ENCODE measurements around the gene DHRS11.

The DHRS11 gene

GRCh38 chr17:36594626-36595401 is 3.1 kb downstream of the DHRS11 start:
- Histone ChIP-seq H3K27me3 (ENCODE audit: control insufficient read depth in 1 of 2, insufficient read depth in 2 of 2, low read length in 2 of 2) (no peaks in the 10 kb centered on the region), H3K4me1 (ENCODE audit: control insufficient read depth, insufficient read depth, low read length) (peaks cover 15% of the 10 kb centered on the region), H3K36me3 (ENCODE audit: control insufficient read depth in 2 of 2, insufficient read depth in 2 of 2, low read length in 2 of 2) (peaks cover 0 to 3% of the 10 kb centered on the region in 2 donors), H3K9ac (ENCODE audit: low read length in 2 of 2) (no peak overlapping the region), H3K4me3 (ENCODE audit: low read length in 2 of 2) (no peak overlapping the region), H3K9me3 (ENCODE audit: control insufficient read depth in 2 of 2, low read length in 2 of 2) (no peaks in the 10 kb centered on the region), H3K27ac (ENCODE audit: low read length) (no peak overlapping the region)

- H3K4me1 ChIP-seq (ENCODE audit: control insufficient read depth, insufficient read depth, low read length) = peaks cover 22% of the 10 kb centered on the region
- H3K9me3 ChIP-seq (ENCODE audit: control insufficient read depth in 2 of 2, low read length in 2 of 2) = no peaks in the 10 kb centered on the region
- no peak overlapping the region for H3K9ac ChIP-seq (ENCODE audit: low read length in 2 of 2)
- H3K27me3 ChIP-seq (ENCODE audit: control insufficient read depth in 1 of 2, insufficient read depth in 2 of 2, low read length in 2 of 2) = no peaks in the 10 kb centered on the region
- peaks cover 0 to 3% of the 10 kb centered on the region in 2 donors for H3K36me3 ChIP-seq (ENCODE audit: control insufficient read depth in 2 of 2, insufficient read depth in 2 of 2, low read length in 2 of 2)
- H3K4me3 ChIP-seq (ENCODE audit: low read length in 2 of 2) = no peak overlapping the region
- H3K27ac ChIP-seq (ENCODE audit: low read length) = no peak overlapping the region
These were observed 5.5 kb downstream of the DHRS11 start for GRCh38 chr17:36597226-36597625.

GRCh38 chr17:36597866-36598777 is 6.4 kb downstream of the DHRS11 start:
- no peak overlapping the region for H3K4me3 ChIP-seq (ENCODE audit: low read length in 2 of 2)
- no peak overlapping the region for H3K9ac ChIP-seq (ENCODE audit: low read length in 2 of 2)
- no peaks in the 10 kb centered on the region for H3K9me3 ChIP-seq (ENCODE audit: control insufficient read depth in 2 of 2, low read length in 2 of 2)
- no peaks in the 10 kb centered on the region for H3K27me3 ChIP-seq (ENCODE audit: control insufficient read depth in 1 of 2, insufficient read depth in 2 of 2, low read length in 2 of 2)
- H3K4me1 ChIP-seq (ENCODE audit: control insufficient read depth, insufficient read depth, low read length) = peaks cover 24% of the 10 kb centered on the region
- peaks cover 0 to 3% of the 10 kb centered on the region in 2 donors for H3K36me3 ChIP-seq (ENCODE audit: control insufficient read depth in 2 of 2, insufficient read depth in 2 of 2, low read length in 2 of 2)
- no peak overlapping the region for H3K27ac ChIP-seq (ENCODE audit: low read length)

GRCh38 chr17:36598951-36599401 is 7.3 kb downstream of the DHRS11 start:
- Histone ChIP-seq H3K27ac (ENCODE audit: low read length) (no peak overlapping the region), H3K36me3 (ENCODE audit: control insufficient read depth in 2 of 2, insufficient read depth in 2 of 2, low read length in 2 of 2) (peaks cover 0 to 3% of the 10 kb centered on the region in 2 donors), H3K4me1 (ENCODE audit: control insufficient read depth, insufficient read depth, low read length) (peaks cover 24% of the 10 kb centered on the region), H3K4me3 (ENCODE audit: low read length in 2 of 2) (no peak overlapping the region), H3K9me3 (ENCODE audit: control insufficient read depth in 2 of 2, low read length in 2 of 2) (no peaks in the 10 kb centered on the region), H3K27me3 (ENCODE audit: control insufficient read depth in 1 of 2, insufficient read depth in 2 of 2, low read length in 2 of 2) (no peaks in the 10 kb centered on the region), H3K9ac (ENCODE audit: low read length in 2 of 2) (no peak overlapping the region)

- H3K9ac ChIP-seq (ENCODE audit: low read length in 2 of 2) = no peak overlapping the region
These were observed 8.0 kb downstream of the DHRS11 start for GRCh38 chr17:36599546-36600250.

GRCh38 chr17:36600465-36600864 is 8.8 kb downstream of the DHRS11 start:
- peak overlapping the region; percentile 76 for H3K27ac ChIP-seq (ENCODE audit: low read length)

More at GRCh38 chr17:36599546-36600250, 8.0 kb downstream of the DHRS11 start:
- no peak overlapping the region for H3K4me3 ChIP-seq (ENCODE audit: low read length in 2 of 2)
- peaks cover 24% of the 10 kb centered on the region for H3K4me1 ChIP-seq (ENCODE audit: control insufficient read depth, insufficient read depth, low read length)
- no peak overlapping the region for H3K27ac ChIP-seq (ENCODE audit: low read length)
- no peaks in the 10 kb centered on the region for H3K9me3 ChIP-seq (ENCODE audit: control insufficient read depth in 2 of 2, low read length in 2 of 2)
- peaks cover 0 to 3% of the 10 kb centered on the region in 2 donors for H3K36me3 ChIP-seq (ENCODE audit: control insufficient read depth in 2 of 2, insufficient read depth in 2 of 2, low read length in 2 of 2)
- H3K27me3 ChIP-seq (ENCODE audit: control insufficient read depth in 1 of 2, insufficient read depth in 2 of 2, low read length in 2 of 2) = no peaks in the 10 kb centered on the region

GRCh38 chr17:36600936-36601302 is 9.2 kb downstream of the DHRS11 start:
- Histone ChIP-seq H3K9ac (ENCODE audit: low read length in 2 of 2) (peak overlapping the region; percentile 59 to 86), H3K4me3 (ENCODE audit: low read length in 2 of 2) (peak overlapping the region; percentile 65 to 96), H3K9me3 (ENCODE audit: control insufficient read depth in 2 of 2, low read length in 2 of 2) (no peaks in the 10 kb centered on the region), H3K36me3 (ENCODE audit: control insufficient read depth in 2 of 2, insufficient read depth in 2 of 2, low read length in 2 of 2) (peaks cover 0 to 3% of the 10 kb centered on the region in 2 donors), H3K27ac (ENCODE audit: low read length) (peak overlapping the region; percentile 76), H3K27me3 (ENCODE audit: control insufficient read depth in 1 of 2, insufficient read depth in 2 of 2, low read length in 2 of 2) (no peaks in the 10 kb centered on the region), H3K4me1 (ENCODE audit: control insufficient read depth, insufficient read depth, low read length) (peaks cover 22% of the 10 kb centered on the region)

More at GRCh38 chr17:36600465-36600864, 8.8 kb downstream of the DHRS11 start:
- Histone ChIP-seq H3K4me3 (ENCODE audit: low read length in 2 of 2) (peak overlapping the region; percentile 65 to 96), H3K9me3 (ENCODE audit: control insufficient read depth in 2 of 2, low read length in 2 of 2) (no peaks in the 10 kb centered on the region), H3K9ac (ENCODE audit: low read length in 2 of 2) (peak overlapping the region in 1 of 2 donors; percentile 86), H3K4me1 (ENCODE audit: control insufficient read depth, insufficient read depth, low read length) (peaks cover 22% of the 10 kb centered on the region), H3K36me3 (ENCODE audit: control insufficient read depth in 2 of 2, insufficient read depth in 2 of 2, low read length in 2 of 2) (peaks cover 0 to 3% of the 10 kb centered on the region in 2 donors), H3K27me3 (ENCODE audit: control insufficient read depth in 1 of 2, insufficient read depth in 2 of 2, low read length in 2 of 2) (no peaks in the 10 kb centered on the region)

GRCh38 chr17:36601303-36602029 is 9.8 kb downstream of the DHRS11 start, which contains the start of gene MRM1:
Gene MRM1 (plus strand): TSS chr17:36601583. CDS start chr17:36601811, 228 bp downstream.
- Histone ChIP-seq H3K27ac (ENCODE audit: low read length) (peak within 1 kb of the TSS; percentile 76), H3K4me1 (ENCODE audit: control insufficient read depth, insufficient read depth, low read length) (peaks cover 22% of the 10 kb centered on the region), H3K9ac (ENCODE audit: low read length in 2 of 2) (peak within 1 kb of the TSS; percentile 59 to 86), H3K36me3 (ENCODE audit: control insufficient read depth in 2 of 2, insufficient read depth in 2 of 2, low read length in 2 of 2) (peaks cover 0 to 3% of the 10 kb centered on the region in 2 donors), H3K27me3 (ENCODE audit: control insufficient read depth in 1 of 2, insufficient read depth in 2 of 2, low read length in 2 of 2) (no peaks in the 10 kb centered on the region), H3K4me3 (ENCODE audit: low read length in 2 of 2) (peak within 1 kb of the TSS; percentile 65 to 96), H3K9me3 (ENCODE audit: control insufficient read depth in 2 of 2, low read length in 2 of 2) (no peaks in the 10 kb centered on the region)

- peak overlapping the region; percentile 76 for H3K27ac ChIP-seq (ENCODE audit: low read length)
- H3K36me3 ChIP-seq (ENCODE audit: control insufficient read depth in 2 of 2, insufficient read depth in 2 of 2, low read length in 2 of 2) = peaks cover 0 to 2% of the 10 kb centered on the region in 2 donors
These were observed 10.5 kb downstream of the DHRS11 start for GRCh38 chr17:36602030-36602748.

More at GRCh38 chr17:36602030-36602748, 10.5 kb downstream of the DHRS11 start:
- no peaks in the 10 kb centered on the region for H3K27me3 ChIP-seq (ENCODE audit: control insufficient read depth in 1 of 2, insufficient read depth in 2 of 2, low read length in 2 of 2)
- no peaks in the 10 kb centered on the region for H3K9me3 ChIP-seq (ENCODE audit: control insufficient read depth in 2 of 2, low read length in 2 of 2)
- H3K4me1 ChIP-seq (ENCODE audit: control insufficient read depth, insufficient read depth, low read length) = peaks cover 22% of the 10 kb centered on the region
- H3K9ac ChIP-seq (ENCODE audit: low read length in 2 of 2) = peak overlapping the region; percentile 59 to 86
- H3K4me3 ChIP-seq (ENCODE audit: low read length in 2 of 2) = peak overlapping the region; percentile 65 to 96
